T-helper 1 cell treated with Interleukin-12 subunit alpha and Interleukin-12 subunit beta and Interleukin-4 antibody, amounts not matched to agents 30 μg/mL and 1 μg/mL, for 36 hours (primary cell): ENCODE data around the gene AGER.

Source experiments
- H3K27ac Mint-ChIP-seq: one replicate; pipeline ENCODE4 v1.8.0; 2021; ENCODE audit warnings: mild to moderate bottlenecking, mixed read lengths
- H3K27me3 Mint-ChIP-seq: one replicate; pipeline ENCODE4 v1.8.0; 2021; ENCODE audit warnings: low read depth, mixed read lengths
- H3K36me3 Mint-ChIP-seq: one replicate; pipeline ENCODE4 v1.8.0; 2021; ENCODE audit warnings: low read depth, mixed read lengths
- H3K4me1 Mint-ChIP-seq: one replicate; pipeline ENCODE4 v1.8.0; 2021; ENCODE audit warnings: low read depth, mixed read lengths
- H3K4me3 Mint-ChIP-seq: one replicate; pipeline ENCODE4 v1.8.0; 2021; ENCODE audit warnings: mild to moderate bottlenecking, moderate library complexity, mixed read lengths
- H3K9me3 Mint-ChIP-seq: one replicate; pipeline ENCODE4 v1.8.0; 2021; ENCODE audit warnings: mixed read lengths

AGER gene

DNA sequence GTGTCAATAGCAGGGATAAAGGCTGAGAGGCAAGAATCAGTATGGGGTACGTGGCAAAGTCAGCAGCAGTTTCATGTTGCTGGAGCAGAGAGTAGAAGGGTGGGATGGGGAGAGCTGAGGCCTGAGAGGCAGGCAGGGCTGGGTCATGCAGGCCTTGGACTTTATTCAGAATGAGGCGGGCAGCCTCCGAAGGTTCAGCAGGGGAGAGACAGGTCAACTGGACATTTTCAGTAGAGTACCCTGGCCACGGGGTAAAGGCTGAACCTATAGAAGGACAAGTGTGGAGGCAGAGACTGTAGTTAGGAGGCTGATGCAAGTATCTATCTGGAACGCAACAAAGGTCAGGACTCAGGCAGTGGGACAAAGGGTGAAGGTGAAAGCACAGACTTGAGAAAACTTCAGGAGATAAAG is 26.1 kb upstream of the AGER start:
- Mint-ChIP-seq H3K4me1 (peaks cover 2% of the 10 kb centered on the region), H3K4me3 (no peak overlapping the region), H3K36me3 (no peaks in the 10 kb centered on the region), H3K27ac (no peak overlapping the region), H3K9me3 (no peaks in the 10 kb centered on the region), H3K27me3 (peaks cover 19% of the 10 kb centered on the region)

DNA sequence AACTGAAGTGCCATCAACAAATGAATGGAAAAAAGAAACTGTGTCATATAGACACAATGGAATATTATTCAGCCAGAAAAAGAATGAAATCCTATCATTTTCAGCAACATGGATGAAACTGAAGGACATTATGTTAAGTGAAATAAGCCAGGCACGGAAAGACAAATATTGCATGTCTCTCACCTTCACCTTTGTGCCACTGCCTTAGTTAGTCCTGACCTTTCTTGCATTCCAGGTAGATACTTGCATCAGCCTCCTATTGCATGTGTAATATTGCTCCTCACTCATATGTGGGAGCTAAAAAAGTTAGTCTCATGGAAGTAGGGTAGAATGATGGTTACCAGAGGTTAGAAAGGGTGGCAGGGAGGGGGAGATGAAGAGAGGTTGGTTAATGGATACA is 24.9 kb upstream of the AGER start:
- no peaks in the 10 kb centered on the region for H3K9me3 Mint-ChIP-seq
- H3K36me3 Mint-ChIP-seq, result no peaks in the 10 kb centered on the region
- peaks cover 29% of the 10 kb centered on the region for H3K27me3 Mint-ChIP-seq

DNA sequence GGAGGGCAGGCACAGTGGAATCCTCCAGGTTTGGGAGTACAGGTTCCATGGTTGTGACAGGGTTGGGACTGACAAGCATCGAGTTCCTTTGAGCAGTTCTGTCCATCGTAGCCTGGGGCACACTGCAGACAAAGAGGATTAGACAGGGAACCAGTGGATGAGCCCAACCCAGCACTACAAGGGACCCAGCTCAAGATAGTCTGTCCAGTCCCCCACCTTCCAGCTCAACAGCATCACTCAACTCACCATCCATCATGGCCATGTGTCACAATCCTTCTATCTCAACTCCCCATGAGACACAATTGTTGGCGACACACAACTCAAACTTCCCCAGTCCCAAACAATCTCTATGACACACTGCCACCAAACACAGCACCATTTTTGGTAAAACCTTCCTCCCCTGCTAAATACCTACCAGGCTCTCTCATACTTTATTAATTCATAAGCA is 20.2 kb upstream of the AGER start:
- H3K27ac Mint-ChIP-seq, result no peak overlapping the region
- H3K27me3 Mint-ChIP-seq, result peaks cover 32% of the 10 kb centered on the region
- H3K4me3 Mint-ChIP-seq, result no peak overlapping the region
- H3K4me1 Mint-ChIP-seq, result no peaks in the 10 kb centered on the region
- no peaks in the 10 kb centered on the region for H3K9me3 Mint-ChIP-seq
- no peaks in the 10 kb centered on the region for H3K36me3 Mint-ChIP-seq

More for the DNA sequence above, 24.9 kb upstream of the AGER start:
- H3K27ac Mint-ChIP-seq, result no peak overlapping the region
- H3K4me3 Mint-ChIP-seq, result no peak overlapping the region
- H3K4me1 Mint-ChIP-seq, result no peaks in the 10 kb centered on the region

DNA sequence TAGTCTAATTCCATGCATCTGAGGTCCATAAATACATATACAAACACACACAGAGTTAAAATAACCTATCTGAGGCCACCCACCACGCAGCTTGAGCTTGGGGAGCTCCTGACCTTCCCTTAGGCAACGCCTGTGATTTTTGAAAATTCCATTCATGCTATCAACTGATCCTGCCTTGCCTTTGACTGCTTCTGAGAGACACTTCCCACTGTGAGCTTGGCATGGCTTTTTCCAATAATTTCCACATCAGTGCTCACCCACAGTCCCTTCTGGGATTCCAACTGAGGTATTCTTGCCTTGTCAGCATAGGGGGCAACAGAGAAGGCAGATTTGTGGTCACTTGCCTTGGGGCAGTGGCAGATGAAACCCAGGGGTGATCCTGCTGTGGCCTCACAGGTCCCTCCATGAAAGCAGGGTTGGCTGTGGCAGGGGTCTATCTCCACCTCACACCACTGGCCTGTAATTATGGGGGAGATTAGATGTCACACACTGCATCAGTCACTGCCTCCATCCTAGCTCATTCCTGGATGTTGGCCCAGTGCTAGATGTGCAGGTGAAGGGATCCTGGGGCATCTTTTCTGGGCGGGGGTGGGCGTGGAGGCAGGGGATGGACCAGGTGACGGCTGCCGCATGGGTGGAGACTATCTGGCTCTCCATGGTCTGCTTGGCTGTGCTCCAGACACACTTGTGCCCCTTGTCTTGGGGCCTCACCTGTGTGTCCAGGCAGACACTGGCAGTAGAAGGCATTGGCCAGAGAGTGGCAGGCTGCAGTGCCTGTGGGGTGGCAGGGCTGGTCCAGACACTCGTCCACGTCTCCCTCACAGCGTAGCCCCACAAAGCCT is 19.6 kb upstream of the AGER start:
- Mint-ChIP-seq H3K27me3 (peaks cover 26% of the 10 kb centered on the region), H3K27ac (no peak overlapping the region), H3K4me1 (no peaks in the 10 kb centered on the region), H3K4me3 (no peak overlapping the region), H3K36me3 (no peaks in the 10 kb centered on the region), H3K9me3 (no peaks in the 10 kb centered on the region)

DNA sequence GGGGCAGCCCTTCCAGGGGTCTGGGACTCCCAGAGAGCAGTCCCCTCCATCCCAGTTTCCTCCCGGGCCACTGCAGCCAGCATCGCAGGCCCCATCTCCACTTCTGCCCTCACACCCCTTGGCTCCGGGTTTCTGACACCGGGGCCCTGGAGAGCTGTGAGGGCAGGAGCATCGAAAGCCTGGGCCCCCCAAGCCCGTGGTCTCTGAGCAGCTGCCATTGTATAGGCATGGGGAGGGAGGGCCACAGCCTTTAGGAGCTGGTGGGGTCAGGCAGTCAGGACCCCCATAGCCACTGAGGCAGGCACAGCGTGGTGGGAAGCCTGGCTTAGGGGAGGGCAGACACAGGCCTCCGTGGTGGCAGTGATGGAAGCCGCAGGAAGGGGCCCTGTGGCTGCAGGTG is 18.1 kb upstream of the AGER start:
- Mint-ChIP-seq H3K4me3 (no peak overlapping the region), H3K27ac (no peak overlapping the region), H3K9me3 (no peaks in the 10 kb centered on the region), H3K27me3 (peaks cover 24% of the 10 kb centered on the region), H3K4me1 (no peaks in the 10 kb centered on the region), H3K36me3 (no peaks in the 10 kb centered on the region)

DNA sequence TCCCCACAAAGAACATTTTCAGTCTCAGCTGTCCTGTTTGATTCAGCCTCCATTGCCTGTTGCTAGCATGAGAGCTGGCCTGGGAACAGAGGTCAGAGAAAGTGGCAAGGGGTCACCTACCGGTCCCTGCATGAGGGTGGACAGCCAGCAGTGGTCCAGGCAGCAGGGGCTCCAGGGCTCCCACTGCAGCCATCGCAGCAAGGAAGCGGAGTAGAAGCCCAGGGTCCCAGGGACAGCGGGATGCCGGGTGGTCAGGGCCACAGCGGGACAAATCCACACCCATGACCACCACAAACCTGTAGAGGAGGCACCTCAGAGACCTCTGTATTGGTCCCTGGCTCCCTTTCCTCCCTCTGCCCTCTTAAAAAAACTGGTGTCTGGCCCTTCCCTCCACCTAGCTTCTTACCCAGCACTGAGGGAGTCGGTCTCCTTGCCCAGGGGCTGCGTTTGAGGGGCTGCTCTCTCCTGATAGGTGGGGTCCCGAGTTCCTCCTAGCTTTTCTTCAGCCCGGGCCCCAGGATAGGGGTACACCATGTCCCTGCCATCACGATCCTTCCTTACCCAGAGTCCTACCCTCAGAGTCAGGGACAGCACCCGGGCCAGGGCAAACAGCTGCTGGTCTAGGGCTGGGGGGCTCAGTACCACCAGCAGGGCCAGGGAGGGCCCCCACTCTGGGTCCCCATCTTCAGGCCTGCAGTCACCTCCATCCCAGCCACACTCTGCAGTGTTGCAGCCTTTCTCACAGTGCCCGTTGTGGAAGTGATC is 16.8 kb upstream of the AGER start:
- Mint-ChIP-seq H3K4me3 (no peak overlapping the region), H3K27ac (no peak overlapping the region), H3K9me3 (no peaks in the 10 kb centered on the region), H3K27me3 (peaks cover 19% of the 10 kb centered on the region), H3K36me3 (no peaks in the 10 kb centered on the region), H3K4me1 (peaks cover 6% of the 10 kb centered on the region)

DNA sequence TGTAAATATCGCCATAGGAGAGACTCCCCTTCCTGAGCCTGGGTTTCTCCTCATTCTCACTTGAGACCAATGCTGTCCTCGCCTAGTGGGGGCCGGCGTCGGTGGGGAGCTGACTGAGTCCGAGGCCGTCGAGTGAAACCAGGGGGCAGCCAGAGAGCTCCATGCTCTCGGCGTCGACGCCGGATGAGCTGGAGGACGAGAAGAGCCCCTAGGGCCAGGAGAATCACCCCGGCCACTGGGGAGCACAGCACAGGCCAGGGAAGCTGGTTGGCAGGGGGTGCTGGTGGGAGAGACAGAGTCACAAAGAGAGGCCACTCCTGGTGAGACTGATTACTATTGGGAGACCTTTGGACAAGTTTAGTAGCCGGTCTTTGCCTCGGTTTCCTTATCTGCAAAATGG is 14.8 kb upstream of the AGER start:
- Mint-ChIP-seq H3K27ac (no peak overlapping the region), H3K4me3 (no peak overlapping the region), H3K27me3 (peaks cover 4% of the 10 kb centered on the region), H3K36me3 (no peaks in the 10 kb centered on the region), H3K4me1 (peaks cover 22% of the 10 kb centered on the region), H3K9me3 (no peaks in the 10 kb centered on the region)

DNA sequence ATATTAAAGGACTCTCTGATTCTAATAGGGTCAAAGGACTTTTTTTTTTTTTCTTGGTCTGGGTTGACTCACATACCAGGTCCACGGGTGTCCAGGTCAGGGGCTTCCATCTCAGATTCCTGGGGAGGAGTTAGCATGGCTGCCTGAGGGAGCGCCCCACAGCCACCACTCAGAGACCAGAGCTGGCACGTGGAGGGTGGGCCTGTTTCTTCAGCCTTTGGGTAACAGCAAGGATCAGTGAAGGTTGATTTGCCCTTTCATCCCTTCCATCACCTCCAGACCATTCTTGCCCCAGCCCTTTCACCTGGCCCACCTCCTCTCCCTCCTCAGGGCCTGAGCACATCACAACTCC is 14.3 kb upstream of the AGER start:
- Mint-ChIP-seq H3K9me3 (no peaks in the 10 kb centered on the region), H3K4me3 (no peak overlapping the region), H3K27ac (no peak overlapping the region), H3K27me3 (peaks cover 4% of the 10 kb centered on the region), H3K36me3 (no peaks in the 10 kb centered on the region), H3K4me1 (peaks cover 27% of the 10 kb centered on the region)

DNA sequence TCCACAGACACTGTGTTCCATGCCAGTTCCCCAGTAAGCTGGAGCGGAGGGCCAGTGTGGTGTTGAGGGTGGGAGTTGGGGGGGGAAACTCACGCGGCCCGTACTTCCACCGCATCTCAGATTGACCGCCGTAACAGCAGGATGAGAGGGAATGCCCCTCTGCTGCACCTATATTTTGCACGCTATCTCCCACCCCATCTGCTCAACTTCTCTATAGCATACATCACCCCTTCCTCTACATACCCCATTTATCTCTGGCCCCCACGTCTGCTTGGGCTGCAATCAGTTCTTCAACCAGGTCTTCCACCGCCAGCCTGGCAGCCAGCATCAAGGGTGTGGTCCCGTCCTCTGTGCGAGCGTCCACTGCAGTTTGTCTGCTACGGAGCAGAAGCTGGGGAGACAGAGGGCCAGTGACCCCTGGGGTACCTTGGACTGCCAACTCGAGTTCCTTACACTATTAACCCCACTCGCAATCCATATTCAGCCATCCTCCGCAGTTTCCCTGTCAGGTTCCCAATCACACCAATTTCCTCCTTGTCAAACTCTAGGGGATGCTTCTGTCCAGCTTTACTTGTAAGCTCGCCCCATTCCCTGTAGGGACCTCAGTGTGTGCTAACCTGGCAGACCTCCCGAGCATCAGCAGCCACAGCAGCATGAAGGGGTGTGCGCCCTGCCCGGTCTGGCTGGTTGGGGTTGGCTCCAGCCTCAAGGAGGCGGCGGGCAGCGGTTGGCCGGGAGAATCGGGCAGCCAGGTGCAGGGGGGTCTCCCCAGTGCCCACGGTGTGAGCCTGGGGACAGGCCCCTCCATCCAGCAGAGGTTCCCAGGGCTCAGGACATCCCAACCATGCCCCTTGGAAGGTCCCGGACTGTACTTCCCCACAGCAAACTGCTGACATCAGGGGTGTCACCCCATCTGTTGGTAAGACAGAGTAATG is 12.9 kb upstream of the AGER start:
- peak overlapping the region; percentile 88 for H3K4me3 Mint-ChIP-seq
- peaks cover 4% of the 10 kb centered on the region for H3K27me3 Mint-ChIP-seq

DNA sequence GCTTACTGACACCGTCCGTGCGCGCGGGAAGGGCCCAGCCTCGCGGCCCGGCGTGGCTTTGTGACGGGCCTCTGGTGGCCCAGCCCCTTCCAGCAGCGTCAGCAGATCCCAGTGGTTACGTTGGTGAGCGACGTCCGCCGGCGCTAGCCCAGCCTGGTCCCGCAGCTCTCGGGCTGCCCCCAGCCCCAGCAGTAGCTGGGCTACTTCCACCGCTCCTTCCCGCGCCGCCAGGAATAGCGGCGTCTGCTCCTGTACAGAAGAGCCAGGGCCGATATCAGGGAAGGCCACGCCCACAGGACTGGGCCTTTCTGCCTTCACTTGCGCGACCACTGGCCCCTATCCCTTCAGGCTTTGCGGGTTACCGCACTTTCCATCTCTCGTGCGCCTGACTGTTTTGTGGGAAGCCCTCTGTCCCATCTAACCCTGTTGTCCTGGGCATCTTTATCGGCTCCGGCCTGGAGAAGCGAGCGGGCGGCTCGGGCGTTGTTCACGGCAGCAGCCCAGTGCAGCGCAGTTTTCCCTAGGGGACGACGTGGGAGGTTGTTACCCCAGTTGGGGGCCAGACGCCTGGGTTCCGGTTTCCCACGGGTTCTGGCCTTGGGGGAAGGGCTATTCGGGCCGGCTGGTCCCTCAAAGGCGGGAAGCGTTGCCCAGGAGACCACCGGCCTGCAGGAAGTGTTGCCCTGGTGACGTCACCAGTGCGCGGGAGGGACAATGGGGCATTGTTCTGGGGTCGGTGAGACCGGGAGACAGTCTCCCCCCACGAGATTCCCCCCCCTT is 12.0 kb upstream of the AGER start:
- H3K36me3 Mint-ChIP-seq, result peaks cover 13% of the 10 kb centered on the region
- peak overlapping the region; percentile 88 for H3K4me3 Mint-ChIP-seq
- no peaks in the 10 kb centered on the region for H3K9me3 Mint-ChIP-seq
- H3K27me3 Mint-ChIP-seq, result peaks cover 4% of the 10 kb centered on the region
- peak overlapping the region; percentile 95 for H3K27ac Mint-ChIP-seq
- H3K4me1 Mint-ChIP-seq, result peaks cover 31% of the 10 kb centered on the region

More for the DNA sequence above, 12.9 kb upstream of the AGER start:
- Mint-ChIP-seq H3K9me3 (no peaks in the 10 kb centered on the region), H3K27ac (peak overlapping the region; percentile 95), H3K4me1 (peaks cover 31% of the 10 kb centered on the region), H3K36me3 (peaks cover 5% of the 10 kb centered on the region)

DNA sequence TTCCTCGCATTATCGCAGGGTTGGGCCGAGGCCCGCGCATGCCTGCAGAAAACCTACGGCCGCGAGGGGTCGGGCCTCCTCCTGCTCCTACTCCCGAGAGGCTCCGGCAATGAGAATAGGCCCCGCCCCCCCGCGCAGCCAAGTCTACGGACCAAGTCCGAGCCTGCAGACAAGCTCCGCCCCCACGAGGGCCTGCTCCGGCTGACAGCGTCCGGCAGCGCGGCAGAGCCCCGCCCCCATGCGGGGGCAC is 11.5 kb upstream of the AGER start:
- Mint-ChIP-seq H3K9me3 (no peaks in the 10 kb centered on the region), H3K4me3 (peak overlapping the region; percentile 88), H3K27ac (peak overlapping the region; percentile 95), H3K36me3 (peaks cover 16% of the 10 kb centered on the region), H3K27me3 (peaks cover 4% of the 10 kb centered on the region), H3K4me1 (peaks cover 31% of the 10 kb centered on the region)

DNA sequence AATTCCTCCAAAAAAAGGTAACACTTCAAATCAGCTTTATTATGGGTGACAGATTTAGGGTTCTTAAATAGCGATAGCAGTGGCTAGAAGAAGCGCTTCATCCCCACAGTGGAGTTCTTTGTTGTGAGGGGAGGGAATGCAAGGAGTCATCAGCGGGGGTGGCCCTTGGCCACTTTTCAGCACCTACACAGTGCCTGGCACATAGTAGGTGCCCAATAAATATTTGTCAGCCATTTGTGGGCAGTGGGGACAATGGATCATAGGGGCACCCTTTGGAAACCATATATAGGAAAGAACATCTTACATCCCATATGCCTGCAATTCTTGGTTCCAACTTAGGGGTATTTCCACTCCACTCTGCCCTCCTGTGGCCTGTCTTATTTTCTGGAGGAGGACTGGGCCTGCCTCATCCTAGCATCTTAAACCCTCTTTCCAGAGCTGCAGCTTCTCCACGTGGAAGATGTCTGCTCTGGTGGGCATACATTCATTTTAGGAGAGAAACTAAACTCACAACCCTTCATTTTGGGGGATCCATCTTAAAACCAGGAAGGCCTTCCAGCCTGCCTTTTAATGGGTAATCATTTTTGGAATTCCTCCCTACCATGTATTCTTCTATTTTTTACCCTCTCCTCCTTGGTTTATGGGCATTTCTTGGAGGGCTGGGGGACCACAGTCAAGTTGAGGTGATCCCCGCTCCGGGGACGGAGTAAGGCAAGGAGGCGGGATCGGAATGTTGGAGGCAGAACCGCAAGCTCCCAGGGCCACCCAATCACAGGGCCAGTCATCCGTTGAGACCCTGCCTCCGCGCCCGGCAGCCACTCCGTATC is 11.0 kb upstream of the AGER start:
- Mint-ChIP-seq H3K36me3 (peaks cover 20% of the 10 kb centered on the region), H3K27ac (peak overlapping the region; percentile 93), H3K4me1 (peaks cover 31% of the 10 kb centered on the region), H3K4me3 (peak overlapping the region; percentile 88), H3K27me3 (no peaks in the 10 kb centered on the region), H3K9me3 (no peaks in the 10 kb centered on the region)

DNA sequence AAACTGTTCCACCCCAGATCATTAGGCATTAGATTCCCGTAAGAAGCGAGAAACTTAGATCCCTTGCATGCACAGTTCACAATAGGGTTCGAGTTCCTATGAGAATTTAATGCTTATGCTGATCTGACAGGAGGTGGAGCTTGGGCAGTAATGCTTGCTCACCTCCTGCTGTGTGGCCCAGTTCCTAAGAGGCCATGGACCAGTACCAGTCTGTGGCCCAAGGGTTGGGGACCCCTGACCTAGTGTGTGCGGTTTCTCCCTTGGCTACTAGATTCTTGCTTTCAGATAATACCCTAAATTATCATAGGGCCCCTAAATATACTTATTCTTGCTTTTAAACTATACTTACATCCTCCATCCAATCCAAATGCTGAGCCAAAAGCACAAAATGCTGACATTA is 10.3 kb upstream of the AGER start:
- Mint-ChIP-seq H3K9me3 (no peaks in the 10 kb centered on the region), H3K4me1 (peaks cover 31% of the 10 kb centered on the region), H3K36me3 (peaks cover 21% of the 10 kb centered on the region), H3K27me3 (no peaks in the 10 kb centered on the region), H3K27ac (no peak overlapping the region), H3K4me3 (peak overlapping the region; percentile 88)
